DMS153 treated with DMSO at 0.1 percent for 48 hours (cell line): ENCODE data around the gene OLFML1.

Source experiments
- DNase-seq: peaks from one replicate; lab custom pipeline; 2025; ENCODE audit not compliant: unreplicated experiment; lab: John Stamatoyannopoulos, UW

Gene OLFML1

GRCh38 chr11:7531011-7531410 lies 45.7 kb downstream of the OLFML1 start:
- no peak for DNase-seq

GRCh38 chr11:7532405-7533145 lies 47.3 kb downstream of the OLFML1 start:
- DNase-seq, result no peak

GRCh38 chr11:7533199-7534041 lies 48.1 kb downstream of the OLFML1 start:
- no peak for DNase-seq

GRCh38 chr11:7534042-7534378 lies 48.7 kb downstream of the OLFML1 start:
- no peak for DNase-seq

- DNase-seq, result no peak
These were observed 50.8 kb downstream of the OLFML1 start for GRCh38 chr11:7536100-7536499.

GRCh38 chr11:7537265-7537664 lies 52.0 kb downstream of the OLFML1 start:
- peak; percentile 14 for DNase-seq

- DNase-seq, result no peak
These were observed 52.7 kb downstream of the OLFML1 start for GRCh38 chr11:7538031-7538430.

- DNase-seq, result no peak
These were observed 53.5 kb downstream of the OLFML1 start for GRCh38 chr11:7538466-7539454.

- no peak for DNase-seq
These were observed 55.7 kb downstream of the OLFML1 start for GRCh38 chr11:7540830-7541555.

GRCh38 chr11:7543302-7543701 lies 58.0 kb downstream of the OLFML1 start:
- no peak for DNase-seq

GRCh38 chr11:7544021-7544420 lies 58.7 kb downstream of the OLFML1 start:
- no peak for DNase-seq

GRCh38 chr11:7545611-7546010 lies 60.3 kb downstream of the OLFML1 start:
- no peak for DNase-seq

GRCh38 chr11:7546324-7546791 lies 61.1 kb downstream of the OLFML1 start:
- DNase-seq, result no peak

GRCh38 chr11:7547687-7548086 lies 62.4 kb downstream of the OLFML1 start:
- DNase-seq, result no peak

- peak; percentile 10 for DNase-seq
These were observed 63.5 kb downstream of the OLFML1 start for GRCh38 chr11:7548659-7549274.

- no peak for DNase-seq
These were observed 64.4 kb downstream of the OLFML1 start for GRCh38 chr11:7549681-7550080.

- DNase-seq, result no peak
These were observed 66.3 kb downstream of the OLFML1 start for GRCh38 chr11:7551571-7551970.

GRCh38 chr11:7552666-7553065 lies 67.4 kb downstream of the OLFML1 start:
- no peak for DNase-seq

GRCh38 chr11:7555052-7555699 lies 69.9 kb downstream of the OLFML1 start:
- DNase-seq, result no peak

- no peak for DNase-seq
These were observed 72.7 kb downstream of the OLFML1 start for GRCh38 chr11:7558046-7558445.
